ENCODE data around the gene TMIGD2. TPM values are rescaled to one million over a fixed set of nuclear protein-coding genes. Genes with fewer than 3 reads are reported as not detected.

TMIGD2 gene
- total RNA-seq, 1 experiment from 2014 or later: not detected

DNA sequence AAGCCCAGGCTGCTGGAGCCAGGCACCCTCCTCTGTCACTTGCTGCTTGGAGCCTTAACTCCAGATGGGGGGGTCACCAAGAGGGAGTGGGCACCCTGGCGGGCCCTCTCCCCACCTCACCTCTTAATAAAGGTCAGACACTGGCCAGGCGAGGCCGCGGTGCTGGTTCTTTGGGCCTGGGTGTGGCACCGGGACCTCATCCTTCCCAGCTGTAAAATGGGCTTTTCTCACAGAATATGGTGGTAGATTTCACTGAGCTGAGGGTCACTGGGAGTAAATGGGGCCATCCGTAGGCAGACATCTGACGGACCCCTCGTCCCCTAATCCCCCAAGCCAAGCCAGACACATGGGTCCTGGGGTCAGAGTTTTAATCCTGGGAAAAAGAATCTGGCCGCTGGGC, 21.5 kb upstream of the TMIGD2 start:
- H3K4me3 ChIP-seq (ENCODE audit: low read depth, low read length): no peak overlapping the region
- intact Hi-C loops (cut with micrococcal nuclease; ENCODE audit: unreplicated experiment): no loop called here
- H3K4me3 Mint-ChIP-seq (ENCODE audit: unreplicated experiment): no peak overlapping the region
- no peaks in the 10 kb centered on the region for H3K27me3 Mint-ChIP-seq (ENCODE audit: insufficient read depth, unreplicated experiment)
- ChIA-PET CTCF (interaction anchor here (0.7 kb wide), 1 partner anchor 24 kb away, joined by 4 read pairs; no protein-coding TSS in a partner anchor), POLR2A (no interaction called here)
- H3K36me3 Mint-ChIP-seq (ENCODE audit: insufficient read depth, unreplicated experiment): peaks cover 57% of the 10 kb centered on the region
- peaks cover 5% of the 10 kb centered on the region for H3K4me1 Mint-ChIP-seq (ENCODE audit: low read depth, unreplicated experiment)
- no peak for DNase-seq
- H3K4me1 ChIP-seq: no peaks in the 10 kb centered on the region
- TF ChIP-seq CTCF (IDR thresholded peaks at IDR 0.05; ENCODE audit: insufficient read depth in 1 of 2, low read depth in 1 of 2, low read length in 1 of 2, severe bottlenecking in 1 of 2, unreplicated experiment in 1 of 2): no peak
- H3K27ac Mint-ChIP-seq (ENCODE audit: unreplicated experiment): no peak overlapping the region
- H3K9me3 Mint-ChIP-seq (ENCODE audit: unreplicated experiment): peaks cover 21% of the 10 kb centered on the region
- no peaks in the 10 kb centered on the region for H3K36me3 ChIP-seq (ENCODE audit: control insufficient read depth, insufficient read depth, low read length)
- no peaks in the 10 kb centered on the region for H3K27me3 ChIP-seq (replicated peaks; ENCODE audit: control insufficient read depth, insufficient read depth, low read length)
- H3K9me3 ChIP-seq: 0 out of 2 replicates have a peak, but pooled peaks cover 6% of the 10 kb centered on the region
- BruUV-seq (replicated peaks): no TSS peak

- no peak for DNase-seq
- Histone ChIP-seq H3K27me3 (replicated peaks; ENCODE audit: control insufficient read depth, insufficient read depth, low read length) (no peaks in the 10 kb centered on the region), H3K4me3 (ENCODE audit: low read depth, low read length) (no peak overlapping the region), H3K4me1 (no peaks in the 10 kb centered on the region), H3K9me3 (0 out of 2 replicates have a peak, but pooled peaks cover 6% of the 10 kb centered on the region), H3K36me3 (ENCODE audit: control insufficient read depth, insufficient read depth, low read length) (no peaks in the 10 kb centered on the region)
- BruUV-seq (replicated peaks): no TSS peak
- Mint-ChIP-seq H3K4me3 (ENCODE audit: unreplicated experiment) (no peak overlapping the region), H3K9me3 (ENCODE audit: unreplicated experiment) (peaks cover 26% of the 10 kb centered on the region), H3K27ac (ENCODE audit: unreplicated experiment) (no peak overlapping the region), H3K36me3 (ENCODE audit: insufficient read depth, unreplicated experiment) (peaks cover 56% of the 10 kb centered on the region), H3K4me1 (ENCODE audit: low read depth, unreplicated experiment) (peaks cover 5% of the 10 kb centered on the region), H3K27me3 (ENCODE audit: insufficient read depth, unreplicated experiment) (no peaks in the 10 kb centered on the region)
- no peak for TF ChIP-seq CTCF (IDR thresholded peaks at IDR 0.05; ENCODE audit: insufficient read depth in 1 of 2, low read depth in 1 of 2, low read length in 1 of 2, severe bottlenecking in 1 of 2, unreplicated experiment in 1 of 2)
- CTCF ChIA-PET: interaction anchor here (0.6 to 1.4 kb wide), 5 partner anchors 19 to 183 kb away, joined by 3 to 7 read pairs (median 3); no protein-coding TSS in a partner anchor
- POLR2A ChIA-PET: no interaction called here
- intact Hi-C loops (cut with micrococcal nuclease; ENCODE audit: unreplicated experiment): no loop called here
Observed at GRCh38 chr19:4322942-4323665, 20.9 kb upstream of the TMIGD2 start.

DNA sequence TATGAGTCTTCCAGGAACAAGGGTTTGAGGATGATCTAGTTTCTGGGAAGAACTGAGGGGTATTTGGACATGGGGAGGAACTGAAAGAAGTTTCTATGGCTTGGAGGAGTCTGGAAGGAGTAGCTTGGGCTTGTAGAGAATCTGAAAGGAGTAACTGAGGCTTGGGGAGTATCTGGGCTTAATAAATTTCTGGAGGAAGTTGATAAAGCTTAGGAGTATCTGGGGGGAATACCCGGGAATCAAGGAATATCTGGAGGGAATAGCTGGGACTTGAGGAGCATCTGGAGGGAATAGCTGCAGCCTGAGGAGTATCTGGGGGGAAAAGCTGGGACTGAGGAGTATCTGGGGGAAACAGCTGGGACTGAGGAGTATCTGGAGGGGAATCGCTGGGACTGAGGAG, 18.2 kb upstream of the TMIGD2 start:
- BruUV-seq (replicated peaks): no TSS peak
- intact Hi-C loops (cut with micrococcal nuclease; ENCODE audit: unreplicated experiment): no loop called here
- Mint-ChIP-seq H3K27me3 (ENCODE audit: insufficient read depth, unreplicated experiment) (no peaks in the 10 kb centered on the region), H3K27ac (ENCODE audit: unreplicated experiment) (no peak overlapping the region), H3K9me3 (ENCODE audit: unreplicated experiment) (peaks cover 32% of the 10 kb centered on the region), H3K36me3 (ENCODE audit: insufficient read depth, unreplicated experiment) (peaks cover 41% of the 10 kb centered on the region), H3K4me3 (ENCODE audit: unreplicated experiment) (no peak overlapping the region), H3K4me1 (ENCODE audit: low read depth, unreplicated experiment) (no peaks in the 10 kb centered on the region)
- no peak overlapping the region for H3K4me3 ChIP-seq (ENCODE audit: low read depth, low read length)
- no peaks in the 10 kb centered on the region for H3K4me1 ChIP-seq
- H3K36me3 ChIP-seq (ENCODE audit: control insufficient read depth, insufficient read depth, low read length): no peaks in the 10 kb centered on the region
- H3K27me3 ChIP-seq (replicated peaks; ENCODE audit: control insufficient read depth, insufficient read depth, low read length): no peaks in the 10 kb centered on the region
- 0 out of 2 replicates have a peak, but pooled peaks cover 6% of the 10 kb centered on the region for H3K9me3 ChIP-seq
- ChIA-PET CTCF (no interaction called here), POLR2A (interaction anchor here (1.6 kb wide), 1 partner anchor 22 kb away, joined by 6 read pairs; no protein-coding TSS in a partner anchor)
- no peak for TF ChIP-seq CTCF (IDR thresholded peaks at IDR 0.05; ENCODE audit: insufficient read depth in 1 of 2, low read depth in 1 of 2, low read length in 1 of 2, severe bottlenecking in 1 of 2, unreplicated experiment in 1 of 2)
- no peak for DNase-seq

All from Caco-2 (cell line).